Thyroid gland (tissue), 4 donors: ENCODE data around the gene KMT2E. TPM values are rescaled to one million over a fixed set of nuclear protein-coding genes. Genes with fewer than 3 reads are reported as not detected.
"Not testable (repeated sequence)": the region's sequence is repeated elsewhere in the genome, so short reads cannot be mapped to it uniquely, and the experiment has no call there.

ENCODE experiments used
- DNase-seq, 2 donors: peaks; one replicate each; pipeline ENCODE4 v3.0.0-alpha.2; 2019
- H3K27ac ChIP-seq, 3 donors: fragments of 200-600 bp; sonication (generic); 1 replicate in 2 of 3; 2 replicates in 1 of 3; pipeline ENCODE4 v1.5.1; 2016 to 2019; ENCODE audit warnings: mild to moderate bottlenecking in 1 of 3, moderate library complexity in 1 of 3
- H3K27me3 ChIP-seq: fragments of 200-600 bp; sonication (generic); one replicate; pipeline ENCODE4 v1.5.1; 2019
- H3K36me3 ChIP-seq, 2 donors: fragments of 200-600 bp; sonication (generic); one replicate each; pipeline ENCODE4 v1.5.1; 2016 to 2019
- H3K4me1 ChIP-seq, 2 donors: fragments of 200-600 bp; sonication (generic); one replicate each; pipeline ENCODE4 v1.5.1; 2017 to 2019
- H3K4me3 ChIP-seq, 3 donors: fragments of 200-600 bp; sonication (generic); replicated peaks in 1 of 3; 1 replicate in 2 of 3; 2 replicates in 1 of 3; pipeline ENCODE4 v1.5.1; 2016; ENCODE audit warnings: mild to moderate bottlenecking in 1 of 3
- H3K9me3 ChIP-seq: fragments of 200-600 bp; sonication (generic); one replicate; pipeline ENCODE4 v1.5.1; 2017
- CTCF ChIP-seq, 6 experiments: fragments of 200-600 bp in 3 of 6; fragments of 450-650 bp in 3 of 6; sonication (generic) in 3 of 6; IDR thresholded peaks; one replicate each; pipeline ENCODE4 v1.5.1; 2016 to 2019; ENCODE audit warnings: antibody characterized with exemption in 6 of 6, mild to moderate bottlenecking in 2 of 6, inconsistent platforms in 1 of 6, moderate library complexity in 1 of 6
- POLR2A ChIP-seq, 2 donors: fragments of 450-650 bp; IDR thresholded peaks; one replicate each; pipeline ENCODE4 v1.6.1; 2017; ENCODE audit warnings: antibody characterized with exemption in 2 of 2, mild to moderate bottlenecking in 2 of 2, moderate library complexity in 1 of 2
- WGBS, 2 donors: methylation state at CpG; one replicate each; pipeline ENCODE4 v1.1.5; 2017; 5-methylcytosine and 5-hydroxymethylcytosine counted together
- intact Hi-C: fragments of 100-400 bp; cut with DNase I; formaldehyde crosslinking; loops from one replicate; pipeline ENCODE4 v1.15.1; 2023
- total RNA-seq, 4 donors: library from RNA; depleted of rRNA; stranded (reverse); fragments of >200 nt; gene quantifications; one replicate each; pipeline ENCODE4 v1.2.3, GENCODE V29; 2016

The KMT2E gene
- total RNA-seq, 4 donors from 2014 or later = 111 to 181 (median 160) TPM

GRCh38 chr7:105022458-105022857 lies 8.5 kb downstream of the KMT2E start:
- DNase-seq = no peak
- peaks cover 50 to 61% of the 10 kb centered on the region in 2 donors for H3K4me1 ChIP-seq
- WGBS, 2 donors = 75 to 83% methylated on average over 4 of the region's 4 CpGs
- no peaks in the 10 kb centered on the region for H3K9me3 ChIP-seq
- no peak overlapping the region for H3K27ac ChIP-seq
- intact Hi-C loops = no loop called here
- TF ChIP-seq POLR2A (IDR thresholded peaks at IDR 0.05) (no peak), CTCF (IDR thresholded peaks at IDR 0.05) (no peak)
- H3K36me3 ChIP-seq = no peaks in the 10 kb centered on the region
- no peaks in the 10 kb centered on the region for H3K27me3 ChIP-seq
- H3K4me3 ChIP-seq = no peak overlapping the region

GRCh38 chr7:105024734-105025133 lies 10.7 kb downstream of the KMT2E start:
- TF ChIP-seq CTCF (IDR thresholded peaks at IDR 0.05) (no peak), POLR2A (IDR thresholded peaks at IDR 0.05) (no peak)
- Histone ChIP-seq H3K4me1 (peaks cover 39 to 57% of the 10 kb centered on the region in 2 donors), H3K27me3 (no peaks in the 10 kb centered on the region), H3K36me3 (no peaks in the 10 kb centered on the region), H3K27ac (no peak overlapping the region), H3K9me3 (no peaks in the 10 kb centered on the region), H3K4me3 (no peak overlapping the region)
- intact Hi-C loops = no loop called here
- DNase-seq = no peak
- WGBS, 2 donors = 27 to 34% methylated on average over 1 of the region's 1 CpG

GRCh38 chr7:105026750-105027149 lies 12.7 kb downstream of the KMT2E start:
- no peaks in the 10 kb centered on the region for H3K27me3 ChIP-seq
- intact Hi-C loops = no loop called here
- 88 to 93% methylated on average over 2 of the region's 2 CpGs for WGBS, 2 donors

GRCh38 chr7:105027176-105027853 lies 13.3 kb downstream of the KMT2E start:
- DNase-seq = no peak
- TF ChIP-seq POLR2A (IDR thresholded peaks at IDR 0.05) (no peak), CTCF (IDR thresholded peaks at IDR 0.05) (no peak)
- Histone ChIP-seq H3K4me3 (no peak overlapping the region), H3K4me1 (peaks cover 30 to 35% of the 10 kb centered on the region in 2 donors), H3K9me3 (no peaks in the 10 kb centered on the region), H3K36me3 (no peaks in the 10 kb centered on the region), H3K27me3 (no peaks in the 10 kb centered on the region), H3K27ac (no peak overlapping the region)
- 71 to 76% methylated on average over 2 of the region's 2 CpGs for whole genome bisulfite sequencing, 2 donors
- intact Hi-C loops = no loop called here

More at GRCh38 chr7:105026750-105027149, 12.7 kb downstream of the KMT2E start:
- DNase-seq = no peak
- Histone ChIP-seq H3K36me3 (no peaks in the 10 kb centered on the region), H3K4me3 (no peak overlapping the region), H3K9me3 (no peaks in the 10 kb centered on the region), H3K4me1 (peaks cover 36 to 41% of the 10 kb centered on the region in 2 donors), H3K27ac (no peak overlapping the region)
- TF ChIP-seq CTCF (IDR thresholded peaks at IDR 0.05) = no peak
- no peak for TF ChIP-seq POLR2A (IDR thresholded peaks at IDR 0.05)

GRCh38 chr7:105028004-105028403 lies 14.0 kb downstream of the KMT2E start:
- Histone ChIP-seq H3K27ac (no peak overlapping the region), H3K9me3 (no peaks in the 10 kb centered on the region), H3K36me3 (no peaks in the 10 kb centered on the region), H3K27me3 (no peaks in the 10 kb centered on the region), H3K4me3 (no peak overlapping the region), H3K4me1 (peaks cover 27 to 35% of the 10 kb centered on the region in 2 donors)
- DNase-seq = no peak
- no peak for TF ChIP-seq POLR2A (IDR thresholded peaks at IDR 0.05)
- TF ChIP-seq CTCF (IDR thresholded peaks at IDR 0.05) = no peak
- intact Hi-C loops = no loop called here
- 77 to 84% methylated on average over 5 of the region's 5 CpGs for WGBS, 2 donors

- peaks cover 32 to 34% of the 10 kb centered on the region in 2 donors for H3K4me1 ChIP-seq
- H3K36me3 ChIP-seq, H3K9me3 ChIP-seq, DNase-seq, H3K27me3 ChIP-seq, intact Hi-C loops, H3K4me3 ChIP-seq, H3K27ac ChIP-seq: not testable (repeated sequence)
- 94% methylated on average over 8 of the region's 8 CpGs for WGBS, 2 donors
Observed at GRCh38 chr7:105028941-105029340, 14.9 kb downstream of the KMT2E start.
